Psoas muscle (tissue), 7 donors: Measurements from ENCODE around the gene ACKR1. TPM values are rescaled to one million over a fixed set of nuclear protein-coding genes. Genes with fewer than 3 reads are reported as not detected.

Experiments used
- polyA plus RNA-seq, 3 donors: library from polyadenylated mRNA; stranded (reverse); fragments of 200-250 nt; gene quantifications; one replicate each; pipeline ENCODE4 v1.2.3, GENCODE V29; 2013
- total RNA-seq, 4 donors: library from RNA; stranded (reverse); fragmentation: NEBNext Ultra II Directional in 2 of 4; extraction: Animal tissue kit (Norgen Biotek cat#: 25700) in 2 of 4; gene quantifications; one replicate each; pipeline versions ENCODE4 v1.2.1 to v1.2.4, GENCODE V29; 2021 to 2023
- donor health status: healthy with polysubstance abuse.
- donor health status: DM: no; HTN: no; CAD: no; lungs with moderate emphysema.
- donor health status: Bipolar disorder and iron deficiency.
- donor health status: healthy.
- donor health status: DM: no; HTN: no; CAD: no.
- donor health status: DM: no; HTN: no; CAD: no.
- donor health status: DM: yes; HTN: yes; CAD: no.

Gene ACKR1
- total and polyA plus RNA-seq, 7 donors, result 11.1 to 24.0 (median 15.2) TPM

Other genes with a start within 250 kb of the ACKR1 start
- 10 to 100 TPM; 12.6 to 29.4 (median 15.3) TPM for gene IFI16, start 195.0 kb upstream of the ACKR1 start, total RNA-seq
- 10 to 100 TPM in 2 of 3 donors, 1 to 10 TPM in 1; 9.6 to 14.0 (median 13.0) TPM for gene IFI16, start 195.0 kb upstream of the ACKR1 start, polyA plus RNA-seq
- gene AIM2, start 128.1 kb upstream of the ACKR1 start, total RNA-seq, result under 1 TPM in 3 of 4 donors, not detected in 1; 0.38 to 0.52 (median 0.40) TPM
- under 1 TPM in 2 of 3 donors, not detected in 1; 0.06 to 0.07 TPM for gene AIM2, start 128.1 kb upstream of the ACKR1 start, polyA plus RNA-seq
- gene CADM3, start 33.3 kb upstream of the ACKR1 start, total RNA-seq, result 1 to 10 TPM in 2 of 4 donors, under 1 TPM in 2; 0.89 to 2.2 (median 1.1) TPM
- under 1 TPM; 0.32 to 0.83 (median 0.79) TPM for gene CADM3, start 33.3 kb upstream of the ACKR1 start, polyA plus RNA-seq
- under 1 TPM in 3 of 4 donors, not detected in 1; 0.28 to 0.71 (median 0.29) TPM for gene FCER1A, start 97.5 kb downstream of the ACKR1 start, total RNA-seq
- under 1 TPM in 2 of 3 donors, not detected in 1; 0.07 to 0.27 TPM for gene FCER1A, start 97.5 kb downstream of the ACKR1 start, polyA plus RNA-seq
- gene OR10J4, start 227.3 kb downstream of the ACKR1 start, total RNA-seq, result not detected
- not detected for gene OR10J4, start 227.3 kb downstream of the ACKR1 start, polyA plus RNA-seq
- gene OR10J1, start 234.8 kb downstream of the ACKR1 start, total RNA-seq, result not detected
- not detected for gene OR10J1, start 234.8 kb downstream of the ACKR1 start, polyA plus RNA-seq